Ovary (tissue), 9 donors: Measurements from ENCODE around the gene RNF8. TPM values are rescaled to one million over a fixed set of nuclear protein-coding genes. Genes with fewer than 3 reads are reported as not detected.
A peak's percentile ranks its signal among the peaks of the same experiment; 100 is the strongest.

Experiments
- DNase-seq, 5 donors: peaks; one replicate each; pipeline ENCODE4 v3.0.0-alpha.2; 2019 to 2020
- H3K27ac ChIP-seq, 2 donors: fragments of 200-600 bp; one replicate each; pipeline versions ENCODE4 v1.5.1 to v1.8.0; 2019 to 2022
- H3K27me3 ChIP-seq: fragments of 200-600 bp; one replicate; pipeline ENCODE4 v1.8.0; 2022
- H3K36me3 ChIP-seq: fragments of 200-600 bp; sonication (generic); one replicate; pipeline ENCODE4 v1.5.1; 2019
- H3K4me1 ChIP-seq: one replicate; pipeline ENCODE4 v1.8.1; 2013; ENCODE audit warnings: mild to moderate bottlenecking, moderate library complexity; ENCODE audit not compliant: insufficient read depth
- H3K4me3 ChIP-seq: fragments of 200-600 bp; sonication (generic); one replicate; pipeline ENCODE4 v1.5.1; 2017
- H3K9me3 ChIP-seq, 2 donors: fragments of 200-600 bp in 1 of 2; sonication (generic) in 1 of 2; one replicate each; pipeline versions ENCODE4 v1.5.1 to v1.8.1; 2013 to 2019; ENCODE audit warnings: mild to moderate bottlenecking in 1 of 2, moderate library complexity in 1 of 2
- EP300 ChIP-seq: sonication (generic); formaldehyde crosslinking; IDR thresholded peaks from one replicate; pipeline ENCODE4 v1.6.1; 2017; ENCODE audit warnings: antibody characterized with exemption
- POLR2A ChIP-seq: fragments of 450-650 bp; IDR thresholded peaks from one replicate; pipeline ENCODE4 v1.6.1; 2017; ENCODE audit warnings: antibody characterized with exemption, mild to moderate bottlenecking, moderate library complexity
- WGBS, 3 donors: extraction: QIAGEN DNeasy Blood & Tissue Kit in 1 of 3; methylation state at CpG; one replicate each; pipeline versions ENCODE4 v1.1.5 to v1.1.7; 2013 to 2017; 5-methylcytosine and 5-hydroxymethylcytosine counted together
- intact Hi-C, 4 donors: fragments of 100-400 bp; cut with DNase I; formaldehyde crosslinking; loops; one replicate each; pipeline versions ENCODE4 v1.11.0 to v1.15.1; 2022 to 2023
- polyA plus RNA-seq, 2 donors: library from polyadenylated mRNA; stranded (reverse); fragments of 200-250 nt in 1 of 2; fragments of 350-450 nt in 1 of 2; fragmentation: Illumina TruSeq in 1 of 2; extraction: RNeasy Lipid Tissue Mini Kit (QIAGEN cat#74804) in 1 of 2; gene quantifications; one replicate each; pipeline ENCODE4 v1.2.3, GENCODE V29; 2013 to 2014
- total RNA-seq, 7 donors: library from RNA; depleted of rRNA in 2 of 7; stranded (reverse); fragments of >200 nt in 2 of 7; fragmentation: NEBNext Ultra II Directional in 3 of 7; extraction: Animal tissue kit (Norgen Biotek cat#: 25700) in 3 of 7; gene quantifications; one replicate each; pipeline versions ENCODE4 v1.1.0 to v1.2.4, GENCODE V29; 2016 to 2023
- TF ChIP-seq, protein P1 (sequence below), 3 donors: fragments of 450-650 bp in 2 of 3; fragments of 200-600 bp in 1 of 3; IDR thresholded peaks; one replicate each; pipeline versions ENCODE4 v1.5.1 to v1.8.0; 2016 to 2022; ENCODE audit warnings: antibody characterized with exemption in 3 of 3, mild to moderate bottlenecking in 1 of 3
- donor health status: DM: no; HTN: no; CAD: no; lungs with moderate emphysema.
- donor health status: DM: no; HTN: no; CAD: no.
- donor health status: Bipolar disorder and iron deficiency.
- donor health status: DM: yes; HTN: yes; CAD: no.
- donor health status: DM: no; HTN: no; CAD: no.
- donor health status: DM: yes; HTN: yes; CAD: no.

The RNF8 gene
- total and polyA plus RNA-seq, 9 donors: 10.0 to 27.1 (median 17.6) TPM

DNA sequence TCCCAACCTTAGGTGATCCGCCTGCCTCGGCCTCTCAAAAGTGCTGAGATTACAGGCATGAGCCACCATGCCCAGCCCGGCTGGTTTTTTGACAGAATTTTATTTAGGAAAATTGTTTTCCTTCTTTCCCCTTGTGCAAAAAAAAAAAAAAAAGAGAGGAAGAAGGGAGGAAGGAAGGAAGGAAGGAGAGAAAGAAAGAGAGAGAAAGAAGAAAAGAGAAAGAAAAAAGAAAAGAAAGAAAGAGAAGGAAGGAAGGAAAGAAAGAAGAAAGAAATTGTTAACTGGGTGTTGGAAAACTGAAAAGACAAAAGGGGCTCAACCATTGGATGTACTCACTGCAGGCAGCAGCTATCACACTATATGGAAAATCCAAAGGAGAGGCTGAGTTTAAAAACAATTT lies 1.4 kb upstream of the RNF8 start:
- Histone ChIP-seq H3K9me3 (no peaks in the 10 kb centered on the region), H3K27ac (no peak overlapping the region), H3K4me3 (no peak overlapping the region), H3K4me1 (peaks cover 2% of the 10 kb centered on the region), H3K36me3 (no peaks in the 10 kb centered on the region), H3K27me3 (no peaks in the 10 kb centered on the region)
- no peak for DNase-seq
- 90 to 98% (median 91%) methylated on average over 3 of the region's 3 CpGs for WGBS, 3 donors
- intact Hi-C loops: no loop called here
- TF ChIP-seq EP300 (no peak), POLR2A (no peak)
- TF ChIP-seq, protein P1, sequence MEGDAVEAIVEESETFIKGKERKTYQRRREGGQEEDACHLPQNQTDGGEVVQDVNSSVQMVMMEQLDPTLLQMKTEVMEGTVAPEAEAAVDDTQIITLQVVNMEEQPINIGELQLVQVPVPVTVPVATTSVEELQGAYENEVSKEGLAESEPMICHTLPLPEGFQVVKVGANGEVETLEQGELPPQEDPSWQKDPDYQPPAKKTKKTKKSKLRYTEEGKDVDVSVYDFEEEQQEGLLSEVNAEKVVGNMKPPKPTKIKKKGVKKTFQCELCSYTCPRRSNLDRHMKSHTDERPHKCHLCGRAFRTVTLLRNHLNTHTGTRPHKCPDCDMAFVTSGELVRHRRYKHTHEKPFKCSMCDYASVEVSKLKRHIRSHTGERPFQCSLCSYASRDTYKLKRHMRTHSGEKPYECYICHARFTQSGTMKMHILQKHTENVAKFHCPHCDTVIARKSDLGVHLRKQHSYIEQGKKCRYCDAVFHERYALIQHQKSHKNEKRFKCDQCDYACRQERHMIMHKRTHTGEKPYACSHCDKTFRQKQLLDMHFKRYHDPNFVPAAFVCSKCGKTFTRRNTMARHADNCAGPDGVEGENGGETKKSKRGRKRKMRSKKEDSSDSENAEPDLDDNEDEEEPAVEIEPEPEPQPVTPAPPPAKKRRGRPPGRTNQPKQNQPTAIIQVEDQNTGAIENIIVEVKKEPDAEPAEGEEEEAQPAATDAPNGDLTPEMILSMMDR (IDR thresholded peaks at IDR 0.05): no peak

DNA sequence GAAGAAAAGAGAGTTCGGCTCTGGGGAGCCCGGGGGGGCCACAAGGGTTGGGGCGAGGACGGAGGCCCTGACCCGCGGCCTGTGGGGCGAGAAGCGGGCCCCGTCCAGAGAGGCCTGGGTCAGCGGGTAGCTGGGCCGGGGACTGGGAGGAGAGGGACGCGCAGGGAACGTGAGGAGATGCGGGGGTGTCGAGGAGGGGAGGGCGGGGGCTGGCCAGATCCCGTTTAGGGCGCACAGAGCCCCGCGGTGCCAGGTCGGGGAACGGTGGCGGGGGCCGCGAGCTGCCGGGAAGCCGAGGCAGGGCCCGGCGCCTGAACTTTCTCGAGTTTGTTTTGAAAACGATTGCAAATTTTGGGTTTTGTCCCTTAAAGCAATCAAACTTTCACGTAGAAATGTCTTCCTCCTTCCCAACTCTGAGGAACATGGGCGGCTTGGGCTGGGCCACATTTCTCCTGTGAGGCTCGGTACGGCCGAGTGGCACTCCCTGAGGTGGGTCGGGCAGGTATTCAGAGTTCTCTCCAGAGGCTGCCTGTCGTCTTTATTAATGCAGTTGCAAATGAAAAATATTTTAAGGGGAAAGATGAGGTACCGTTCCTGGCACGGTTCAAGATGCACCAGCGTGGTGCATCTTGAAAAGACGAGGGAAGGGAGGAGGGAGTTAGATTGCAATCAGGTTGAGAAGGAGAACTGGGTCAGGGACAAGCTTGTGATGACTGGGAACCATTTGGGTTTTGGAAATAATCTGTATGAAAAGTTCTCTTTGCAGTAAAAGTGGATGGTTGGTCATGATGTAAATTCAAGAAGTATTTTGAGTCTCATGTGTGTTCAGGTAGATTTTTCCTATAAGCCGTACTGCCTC lies 972 bp downstream of the RNF8 start:
- intact Hi-C loops: no loop called here
- no peaks in the 10 kb centered on the region for H3K36me3 ChIP-seq
- peak overlapping the region; percentile 17 to 47 for H3K27ac ChIP-seq
- DNase-seq: peak; percentile 43 to 70 (median 52)
- H3K27me3 ChIP-seq: no peaks in the 10 kb centered on the region
- peaks cover 2% of the 10 kb centered on the region for H3K4me1 ChIP-seq
- H3K9me3 ChIP-seq: no peaks in the 10 kb centered on the region
- 3% methylated on average over 44 of the region's 44 CpGs for WGBS, 3 donors
- TF ChIP-seq EP300 (no peak), POLR2A (no peak)
- TF ChIP-seq, protein P1 (IDR thresholded peaks at IDR 0.05): no peak
- peak overlapping the region; percentile 74 for H3K4me3 ChIP-seq

DNA sequence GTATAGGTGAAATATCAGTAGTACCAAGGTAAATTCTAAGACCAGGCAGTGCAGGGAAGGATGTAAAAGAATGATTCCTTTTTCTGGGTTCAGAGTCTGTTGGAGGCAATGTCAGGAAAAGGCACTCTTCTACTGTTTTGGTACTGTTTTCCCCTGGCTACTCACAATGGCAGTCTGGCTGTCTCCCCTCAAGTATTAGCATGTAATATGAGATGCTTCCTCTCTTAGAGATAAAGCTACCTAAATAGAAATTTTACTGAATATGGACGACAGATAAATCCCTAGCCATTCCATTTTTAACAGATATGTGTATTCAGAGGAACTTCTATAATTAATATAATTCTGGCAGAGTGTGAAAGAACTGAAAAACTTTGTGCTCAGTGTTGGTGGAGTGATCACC lies 3.5 kb downstream of the RNF8 start:
- Histone ChIP-seq H3K9me3 (no peaks in the 10 kb centered on the region), H3K4me1 (peaks cover 2% of the 10 kb centered on the region), H3K27ac (no peak overlapping the region), H3K4me3 (no peak overlapping the region), H3K27me3 (no peaks in the 10 kb centered on the region), H3K36me3 (no peaks in the 10 kb centered on the region)
- 14 to 30% (median 18%) methylated on average over 1 of the region's 1 CpG for WGBS, 3 donors
- no peak for DNase-seq
- intact Hi-C loops: no loop called here
- TF ChIP-seq EP300: no peak
- no peak for TF ChIP-seq POLR2A
- TF ChIP-seq, protein P1 (IDR thresholded peaks at IDR 0.05): no peak

DNA sequence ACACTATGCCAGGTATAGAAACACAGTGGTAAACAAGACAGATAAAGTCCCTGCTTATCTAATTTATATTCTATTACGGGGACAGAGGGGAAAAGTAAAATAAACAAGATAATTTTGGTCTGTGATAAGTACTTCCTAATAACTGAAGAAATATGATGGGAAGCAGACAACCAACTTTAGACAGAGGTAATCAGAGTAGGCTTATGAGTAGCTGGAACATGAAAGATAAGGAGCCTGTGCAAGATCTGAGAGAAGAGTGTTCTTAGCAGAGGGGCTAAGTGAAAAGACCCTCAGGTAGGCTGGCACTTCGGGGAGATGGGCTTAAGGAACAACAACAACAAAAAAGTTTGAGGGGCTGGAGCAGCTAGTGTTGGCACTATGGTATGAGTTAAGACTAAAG lies 4.1 kb downstream of the RNF8 start:
- no peak overlapping the region for H3K27ac ChIP-seq
- 62 to 70% (median 70%) methylated on average over 2 of the region's 2 CpGs for WGBS, 3 donors
- no peak for TF ChIP-seq POLR2A
- no peak for TF ChIP-seq EP300
- TF ChIP-seq, protein P1 (IDR thresholded peaks at IDR 0.05): no peak
- H3K27me3 ChIP-seq: no peaks in the 10 kb centered on the region
- intact Hi-C loops: no loop called here
- H3K4me3 ChIP-seq: no peak overlapping the region
- H3K9me3 ChIP-seq: no peaks in the 10 kb centered on the region
- H3K4me1 ChIP-seq: peaks cover 2% of the 10 kb centered on the region
- DNase-seq: no peak
- no peaks in the 10 kb centered on the region for H3K36me3 ChIP-seq
